ENCODE measurements around the gene SSTR5.
"Not testable (repeated sequence)": the region's sequence is repeated elsewhere in the genome, so short reads cannot be mapped to it uniquely, and the experiment has no call there.

SSTR5 gene

GRCh38 chr16:1084971-1085370, 12.4 kb downstream of the SSTR5 start:
- Histone ChIP-seq H3K27me3 (ENCODE audit: control insufficient read depth, insufficient read depth, low read length) (peaks cover 2% of the 10 kb centered on the region), H3K4me3 (ENCODE audit: low read depth, low read length) (no peak overlapping the region), H3K9me3 (ENCODE audit: control insufficient read depth, low read length) (no peaks in the 10 kb centered on the region), H3K4me1 (no peaks in the 10 kb centered on the region), H3K36me3 (ENCODE audit: control insufficient read depth, insufficient read depth, low read length) (no peaks in the 10 kb centered on the region), H3K27ac (no peak overlapping the region), H3K4me2 (ENCODE audit: low read length) (no peak overlapping the region), H3K9ac (no peak overlapping the region), H3K79me2 (no peaks in the 10 kb centered on the region), H2AFZ (no peak overlapping the region)
- TF ChIP-seq, protein P1, sequence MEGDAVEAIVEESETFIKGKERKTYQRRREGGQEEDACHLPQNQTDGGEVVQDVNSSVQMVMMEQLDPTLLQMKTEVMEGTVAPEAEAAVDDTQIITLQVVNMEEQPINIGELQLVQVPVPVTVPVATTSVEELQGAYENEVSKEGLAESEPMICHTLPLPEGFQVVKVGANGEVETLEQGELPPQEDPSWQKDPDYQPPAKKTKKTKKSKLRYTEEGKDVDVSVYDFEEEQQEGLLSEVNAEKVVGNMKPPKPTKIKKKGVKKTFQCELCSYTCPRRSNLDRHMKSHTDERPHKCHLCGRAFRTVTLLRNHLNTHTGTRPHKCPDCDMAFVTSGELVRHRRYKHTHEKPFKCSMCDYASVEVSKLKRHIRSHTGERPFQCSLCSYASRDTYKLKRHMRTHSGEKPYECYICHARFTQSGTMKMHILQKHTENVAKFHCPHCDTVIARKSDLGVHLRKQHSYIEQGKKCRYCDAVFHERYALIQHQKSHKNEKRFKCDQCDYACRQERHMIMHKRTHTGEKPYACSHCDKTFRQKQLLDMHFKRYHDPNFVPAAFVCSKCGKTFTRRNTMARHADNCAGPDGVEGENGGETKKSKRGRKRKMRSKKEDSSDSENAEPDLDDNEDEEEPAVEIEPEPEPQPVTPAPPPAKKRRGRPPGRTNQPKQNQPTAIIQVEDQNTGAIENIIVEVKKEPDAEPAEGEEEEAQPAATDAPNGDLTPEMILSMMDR (IDR thresholded peaks at IDR 0.05), result no peak

- not testable (repeated sequence) for H3K4me2 ChIP-seq (ENCODE audit: low read length); H3K4me1 ChIP-seq; H3K36me3 ChIP-seq (ENCODE audit: control insufficient read depth, insufficient read depth, low read length); H3K9me3 ChIP-seq (ENCODE audit: control insufficient read depth, low read length); H3K27me3 ChIP-seq (ENCODE audit: control insufficient read depth, insufficient read depth, low read length); H3K9ac ChIP-seq; H2AFZ ChIP-seq; H3K27ac ChIP-seq; H3K4me3 ChIP-seq (ENCODE audit: low read depth, low read length); H3K79me2 ChIP-seq
These were observed 13.9 kb downstream of the SSTR5 start for GRCh38 chr16:1086443-1086842.

- TF ChIP-seq, protein P1 (IDR thresholded peaks at IDR 0.05), result no peak
- Histone ChIP-seq H3K27me3 (ENCODE audit: control insufficient read depth, insufficient read depth, low read length) (peaks cover 3% of the 10 kb centered on the region), H3K4me1 (no peaks in the 10 kb centered on the region), H3K9me3 (ENCODE audit: control insufficient read depth, low read length) (no peaks in the 10 kb centered on the region), H2AFZ (no peak overlapping the region), H3K4me2 (ENCODE audit: low read length) (no peak overlapping the region), H3K9ac (no peak overlapping the region), H3K36me3 (ENCODE audit: control insufficient read depth, insufficient read depth, low read length) (no peaks in the 10 kb centered on the region), H3K27ac (no peak overlapping the region), H3K79me2 (no peaks in the 10 kb centered on the region), H3K4me3 (ENCODE audit: low read depth, low read length) (no peak overlapping the region)
These were observed 16.0 kb downstream of the SSTR5 start for GRCh38 chr16:1088295-1089170.

DNA sequence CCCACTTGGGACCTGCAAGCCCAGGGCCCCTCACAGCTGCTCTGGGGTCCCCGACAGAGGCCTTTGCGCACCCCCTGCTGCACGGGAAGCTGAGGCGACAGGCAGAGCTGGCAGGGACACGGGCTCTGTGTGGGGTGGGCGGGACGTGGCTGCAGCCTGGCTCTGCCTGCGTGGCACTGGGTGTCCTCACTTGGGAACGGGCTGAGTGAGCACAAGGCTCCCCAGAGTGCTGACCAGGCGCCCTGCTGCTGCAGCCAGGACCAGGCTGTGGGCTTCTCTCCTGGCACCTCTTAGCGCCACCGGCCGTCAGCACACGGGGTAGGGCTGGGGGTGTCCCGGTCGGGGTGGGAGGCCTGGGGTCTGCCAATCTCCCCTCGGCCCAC, 16.9 kb downstream of the SSTR5 start:
- H3K9me3 ChIP-seq (ENCODE audit: control insufficient read depth, low read length), result no peaks in the 10 kb centered on the region
- no peak overlapping the region for H3K27ac ChIP-seq
- TF ChIP-seq, protein P1 (IDR thresholded peaks at IDR 0.05), result no peak
- H3K4me2 ChIP-seq (ENCODE audit: low read length), result no peak overlapping the region
- H3K9ac ChIP-seq, result no peak overlapping the region
- H3K36me3 ChIP-seq (ENCODE audit: control insufficient read depth, insufficient read depth, low read length), result no peaks in the 10 kb centered on the region
- no peak overlapping the region for H3K4me3 ChIP-seq (ENCODE audit: low read depth, low read length)
- H2AFZ ChIP-seq, result no peak overlapping the region
- peaks cover 3% of the 10 kb centered on the region for H3K27me3 ChIP-seq (ENCODE audit: control insufficient read depth, insufficient read depth, low read length)
- H3K79me2 ChIP-seq, result no peaks in the 10 kb centered on the region
- no peaks in the 10 kb centered on the region for H3K4me1 ChIP-seq

DNA sequence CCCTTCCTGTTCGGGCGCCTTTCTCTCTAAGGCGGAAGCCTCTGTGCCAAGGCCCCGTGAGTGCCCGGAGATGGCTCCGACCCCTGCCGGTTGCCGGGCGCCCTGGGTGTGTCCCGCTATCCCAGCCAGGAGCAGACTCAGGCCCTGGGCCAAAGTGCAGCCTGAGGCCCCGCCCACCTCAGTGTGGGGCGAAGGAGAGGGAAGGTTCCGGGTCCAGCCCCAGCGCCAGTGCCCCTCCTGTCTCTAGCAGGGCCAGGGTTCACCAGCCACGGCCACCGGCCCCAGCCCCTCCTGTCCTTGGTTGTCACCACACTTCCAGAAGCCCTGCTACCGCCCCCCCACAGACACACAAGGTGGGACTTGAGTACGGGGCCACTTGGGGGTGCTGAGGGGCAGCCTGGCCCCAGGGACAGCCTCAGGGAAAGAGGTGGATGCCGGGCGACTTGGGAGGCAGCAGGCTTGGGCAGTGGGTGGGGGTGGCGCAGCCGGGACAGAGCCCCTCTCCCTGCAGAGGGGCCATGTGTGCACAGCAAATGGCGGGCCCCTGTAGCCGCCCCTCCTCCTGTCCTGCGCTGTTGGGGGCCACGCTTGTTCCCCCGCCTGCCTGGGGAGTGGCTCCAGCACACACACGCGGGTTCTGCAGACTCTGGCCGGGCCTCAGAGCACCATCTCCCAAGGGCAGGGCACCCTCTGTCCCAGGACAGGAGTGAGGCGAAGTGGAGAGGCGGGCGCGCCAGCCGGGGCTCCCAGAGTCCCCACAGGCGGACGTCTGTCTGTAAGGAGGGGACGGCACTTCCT, 17.5 kb downstream of the SSTR5 start:
- H3K4me2 ChIP-seq (ENCODE audit: low read length), result no peak overlapping the region
- H3K4me1 ChIP-seq, result no peaks in the 10 kb centered on the region
- H3K36me3 ChIP-seq (ENCODE audit: control insufficient read depth, insufficient read depth, low read length), result no peaks in the 10 kb centered on the region
- no peaks in the 10 kb centered on the region for H3K9me3 ChIP-seq (ENCODE audit: control insufficient read depth, low read length)
- H3K27me3 ChIP-seq (ENCODE audit: control insufficient read depth, insufficient read depth, low read length), result peaks cover 3% of the 10 kb centered on the region
- no peak overlapping the region for H3K27ac ChIP-seq
- H3K4me3 ChIP-seq (ENCODE audit: low read depth, low read length), result no peak overlapping the region
- no peak overlapping the region for H3K9ac ChIP-seq
- H3K79me2 ChIP-seq, result no peaks in the 10 kb centered on the region
- TF ChIP-seq, protein P1 (IDR thresholded peaks at IDR 0.05), result no peak
- H2AFZ ChIP-seq, result no peak overlapping the region

Measured in parathyroid adenoma (tissue), 2 donors.